Measurements from ENCODE around the gene ZNF497. TPM values are rescaled to one million over a fixed set of nuclear protein-coding genes. Genes with fewer than 3 reads are reported as not detected.

Gene ZNF497
- total RNA-seq, 2 donors from 2014 or later, result 6.6 to 11.0 TPM

GRCh38 chr19:58356766-58357480 lies 5.6 kb downstream of the ZNF497 start:
- Histone ChIP-seq H3K4me3 (no peak overlapping the region), H3K9me3 (no peaks in the 10 kb centered on the region), H3K27me3 (replicated peaks; ENCODE audit: insufficient read depth) (no peaks in the 10 kb centered on the region), H3K4me1 (replicated peaks) (no peaks in the 10 kb centered on the region), H3K27ac (no peak overlapping the region), H3K36me3 (no peaks in the 10 kb centered on the region)
- intact Hi-C loops (cut with DNase I), result no loop called here
- TF ChIP-seq POLR2AphosphoS5 (IDR thresholded peaks at IDR 0.05), result no peak
- no peak for TF ChIP-seq CTCF (IDR thresholded peaks at IDR 0.05)
- TF ChIP-seq POLR2A (IDR thresholded peaks at IDR 0.05), result no peak
- 56% methylated on average over 57 of the region's 75 CpGs for WGBS
- no peak for DNase-seq (ENCODE audit: low spot score)

- TF ChIP-seq POLR2A (IDR thresholded peaks at IDR 0.05), result no peak
- TF ChIP-seq POLR2AphosphoS5 (IDR thresholded peaks at IDR 0.05), result no peak
- no peak for TF ChIP-seq CTCF (IDR thresholded peaks at IDR 0.05)
- Histone ChIP-seq H3K27ac (no peak overlapping the region), H3K9me3 (no peaks in the 10 kb centered on the region), H3K4me1 (replicated peaks) (no peaks in the 10 kb centered on the region), H3K27me3 (replicated peaks; ENCODE audit: insufficient read depth) (no peaks in the 10 kb centered on the region), H3K4me3 (no peak overlapping the region), H3K36me3 (no peaks in the 10 kb centered on the region)
- no peak for DNase-seq (ENCODE audit: low spot score)
- intact Hi-C loops (cut with DNase I), result no loop called here
- 62% methylated on average over 68 of the region's 94 CpGs for WGBS
Measured at GRCh38 chr19:58355908-58356765, 6.4 kb downstream of the ZNF497 start.

- TF ChIP-seq CTCF (IDR thresholded peaks at IDR 0.05) (no peak), POLR2AphosphoS5 (IDR thresholded peaks at IDR 0.05) (no peak), POLR2A (IDR thresholded peaks at IDR 0.05) (no peak)
- intact Hi-C loops (cut with DNase I), result no loop called here
- 92% methylated on average over 10 of the region's 10 CpGs for WGBS
- H3K27ac ChIP-seq, result no peak overlapping the region
- no peaks in the 10 kb centered on the region for H3K36me3 ChIP-seq
- no peaks in the 10 kb centered on the region for H3K9me3 ChIP-seq
- H3K27me3 ChIP-seq (replicated peaks; ENCODE audit: insufficient read depth), result no peaks in the 10 kb centered on the region
- no peaks in the 10 kb centered on the region for H3K4me1 ChIP-seq (replicated peaks)
- DNase-seq (ENCODE audit: low spot score), result no peak
- H3K4me3 ChIP-seq, result no peak overlapping the region
Measured at GRCh38 chr19:58355215-58355796, 7.2 kb downstream of the ZNF497 start.

GRCh38 chr19:58354478-58355030 lies 8.0 kb downstream of the ZNF497 start:
- no peaks in the 10 kb centered on the region for H3K9me3 ChIP-seq
- H3K4me3 ChIP-seq, result no peak overlapping the region
- DNase-seq (ENCODE audit: low spot score), result no peak
- WGBS, result 76% methylated on average over 6 of the region's 6 CpGs
- no peak for TF ChIP-seq CTCF (IDR thresholded peaks at IDR 0.05)
- no peak for TF ChIP-seq POLR2AphosphoS5 (IDR thresholded peaks at IDR 0.05)
- no peak for TF ChIP-seq POLR2A (IDR thresholded peaks at IDR 0.05)
- no peaks in the 10 kb centered on the region for H3K36me3 ChIP-seq
- peaks cover 3% of the 10 kb centered on the region for H3K27me3 ChIP-seq (replicated peaks; ENCODE audit: insufficient read depth)
- H3K27ac ChIP-seq, result no peak overlapping the region
- intact Hi-C loops (cut with DNase I), result no loop called here
- H3K4me1 ChIP-seq (replicated peaks), result no peaks in the 10 kb centered on the region
